ENCODE measurements around the gene ATXN1.

DNA sequence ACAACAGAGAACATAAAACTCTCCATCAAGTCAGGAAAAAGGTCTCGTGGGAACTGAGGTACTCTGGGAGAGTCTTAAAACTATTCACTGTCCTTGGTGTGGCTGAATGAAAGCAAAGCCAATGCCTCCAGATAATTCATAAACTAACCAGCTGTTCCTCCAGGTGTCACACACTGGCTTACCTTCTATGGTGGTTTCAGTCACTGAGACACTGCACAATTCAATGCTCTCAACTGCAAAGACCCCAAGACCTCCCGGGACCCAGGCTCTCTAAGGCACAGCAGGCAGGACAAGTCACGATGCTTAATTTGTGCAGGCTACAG is 422.0 kb downstream of the ATXN1 start:
- TF ChIP-seq, protein P1, sequence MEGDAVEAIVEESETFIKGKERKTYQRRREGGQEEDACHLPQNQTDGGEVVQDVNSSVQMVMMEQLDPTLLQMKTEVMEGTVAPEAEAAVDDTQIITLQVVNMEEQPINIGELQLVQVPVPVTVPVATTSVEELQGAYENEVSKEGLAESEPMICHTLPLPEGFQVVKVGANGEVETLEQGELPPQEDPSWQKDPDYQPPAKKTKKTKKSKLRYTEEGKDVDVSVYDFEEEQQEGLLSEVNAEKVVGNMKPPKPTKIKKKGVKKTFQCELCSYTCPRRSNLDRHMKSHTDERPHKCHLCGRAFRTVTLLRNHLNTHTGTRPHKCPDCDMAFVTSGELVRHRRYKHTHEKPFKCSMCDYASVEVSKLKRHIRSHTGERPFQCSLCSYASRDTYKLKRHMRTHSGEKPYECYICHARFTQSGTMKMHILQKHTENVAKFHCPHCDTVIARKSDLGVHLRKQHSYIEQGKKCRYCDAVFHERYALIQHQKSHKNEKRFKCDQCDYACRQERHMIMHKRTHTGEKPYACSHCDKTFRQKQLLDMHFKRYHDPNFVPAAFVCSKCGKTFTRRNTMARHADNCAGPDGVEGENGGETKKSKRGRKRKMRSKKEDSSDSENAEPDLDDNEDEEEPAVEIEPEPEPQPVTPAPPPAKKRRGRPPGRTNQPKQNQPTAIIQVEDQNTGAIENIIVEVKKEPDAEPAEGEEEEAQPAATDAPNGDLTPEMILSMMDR (optimal IDR thresholded peaks at IDR 0.05 in 1 of 3, IDR thresholded peaks at IDR 0.05 in 1 of 3, conservative IDR thresholded peaks at IDR 0.05 in 1 of 3; ENCODE audit: extremely low read depth in 1 of 3, insufficient read depth in 2 of 3, low read length in 3 of 3): peak in 1 of 3 experiments; percentile 4
- TF ChIP-seq EZH2 (IDR thresholded peaks at IDR 0.05; ENCODE audit: low read length): no peak

All from keratinocyte (primary cell).